Activated naive CD4-positive, alpha-beta T cell treated with anti-CD3 and anti-CD28 coated beads, Interleukin-2, amount 50 U/mL, for 24 hours (primary cell): Measurements from ENCODE around the gene CHST5.

Experiments
- H3K27ac Mint-ChIP-seq: one replicate; pipeline ENCODE4 v1.8.0; 2021; ENCODE audit warnings: mild to moderate bottlenecking, mixed read lengths
- H3K27me3 Mint-ChIP-seq: one replicate; pipeline ENCODE4 v1.8.0; 2021; ENCODE audit warnings: mixed read lengths
- H3K36me3 Mint-ChIP-seq: one replicate; pipeline ENCODE4 v1.8.0; 2021; ENCODE audit warnings: mixed read lengths
- H3K4me1 Mint-ChIP-seq: one replicate; pipeline ENCODE4 v1.8.0; 2021; ENCODE audit warnings: mixed read lengths
- H3K4me3 Mint-ChIP-seq: one replicate; pipeline ENCODE4 v1.8.0; 2021; ENCODE audit warnings: mild to moderate bottlenecking, mixed read lengths
- H3K9me3 Mint-ChIP-seq: one replicate; pipeline ENCODE4 v1.8.0; 2021; ENCODE audit warnings: mixed read lengths

CHST5 gene

GRCh38 chr16:75535901-75536300 lies at the start of gene CHST5:
CHST5 (minus strand) TSS chr16:75536108; CDS start chr16:75530384, 5,724 bp downstream.
- H3K27ac Mint-ChIP-seq: no peak within 1 kb of the TSS
- H3K9me3 Mint-ChIP-seq: no peaks in the 10 kb centered on the region
- no peaks in the 10 kb centered on the region for H3K4me1 Mint-ChIP-seq
- no peaks in the 10 kb centered on the region for H3K36me3 Mint-ChIP-seq
- no peaks in the 10 kb centered on the region for H3K27me3 Mint-ChIP-seq
- H3K4me3 Mint-ChIP-seq: no peak within 1 kb of the TSS

DNA sequence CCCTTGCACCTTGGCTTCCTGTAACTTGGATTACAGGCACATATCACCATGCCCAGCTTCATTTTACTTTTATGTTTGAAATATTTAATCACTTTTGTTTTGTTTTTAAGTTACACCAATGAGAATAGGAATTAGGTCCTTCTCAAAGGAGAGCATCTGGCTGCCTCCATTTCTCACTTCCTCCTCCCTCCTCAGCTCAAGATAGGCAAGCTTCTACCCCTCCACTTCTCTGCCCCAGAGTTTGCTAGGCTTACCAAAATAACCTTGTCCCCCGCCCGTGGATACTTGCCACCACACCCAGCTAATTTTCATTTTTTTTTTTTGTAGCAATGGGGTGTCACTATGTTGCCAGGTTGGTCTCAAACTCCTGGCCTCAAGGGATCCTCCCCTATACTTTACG lies 48.2 kb upstream of the CHST5 start:
- Mint-ChIP-seq H3K27ac (peak overlapping the region; percentile 38), H3K9me3 (no peaks in the 10 kb centered on the region), H3K27me3 (no peaks in the 10 kb centered on the region), H3K4me1 (no peaks in the 10 kb centered on the region), H3K36me3 (no peaks in the 10 kb centered on the region), H3K4me3 (no peak overlapping the region)

DNA sequence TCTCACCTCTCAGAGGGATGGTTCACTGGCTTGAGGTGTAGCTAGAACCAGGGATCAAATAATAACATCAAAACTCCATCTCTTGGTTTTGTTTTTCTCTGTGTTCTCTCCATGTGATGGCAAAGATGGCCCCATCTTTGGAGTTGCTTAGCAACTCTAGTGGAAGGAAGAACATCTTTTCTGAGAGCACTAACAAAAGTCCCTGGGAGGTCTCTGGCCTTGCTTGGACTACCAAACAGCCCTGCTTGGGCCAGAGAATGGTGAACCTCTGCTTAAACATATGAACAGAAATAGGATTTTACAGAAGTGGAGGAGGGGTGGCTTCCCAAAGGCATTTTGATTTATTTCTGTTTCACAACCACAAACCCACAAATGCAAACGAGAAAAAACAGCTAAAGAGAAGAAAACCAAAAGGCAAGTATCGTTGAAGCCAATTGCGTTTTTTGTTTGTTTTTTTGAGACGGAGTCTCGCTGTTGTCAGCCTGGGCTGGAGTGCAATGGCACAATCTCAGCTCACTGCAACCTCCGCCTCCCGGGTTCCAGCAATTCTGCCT lies 43.5 kb upstream of the CHST5 start:
- no peak overlapping the region for H3K27ac Mint-ChIP-seq
- H3K4me3 Mint-ChIP-seq: no peak overlapping the region
- H3K36me3 Mint-ChIP-seq: peaks cover 3% of the 10 kb centered on the region
- H3K9me3 Mint-ChIP-seq: no peaks in the 10 kb centered on the region
- H3K4me1 Mint-ChIP-seq: peaks cover 13% of the 10 kb centered on the region
- no peaks in the 10 kb centered on the region for H3K27me3 Mint-ChIP-seq

GRCh38 chr16:75578725-75579124 lies 42.8 kb upstream of the CHST5 start:
- H3K4me3 Mint-ChIP-seq: no peak overlapping the region
- no peaks in the 10 kb centered on the region for H3K9me3 Mint-ChIP-seq
- H3K27me3 Mint-ChIP-seq: no peaks in the 10 kb centered on the region
- peak overlapping the region; percentile 36 for H3K27ac Mint-ChIP-seq
- peaks cover 4% of the 10 kb centered on the region for H3K36me3 Mint-ChIP-seq
- H3K4me1 Mint-ChIP-seq: peaks cover 17% of the 10 kb centered on the region

GRCh38 chr16:75578212-75578611 lies 42.3 kb upstream of the CHST5 start:
- H3K36me3 Mint-ChIP-seq: peaks cover 6% of the 10 kb centered on the region
- no peaks in the 10 kb centered on the region for H3K27me3 Mint-ChIP-seq
- no peaks in the 10 kb centered on the region for H3K9me3 Mint-ChIP-seq
- H3K27ac Mint-ChIP-seq: peak overlapping the region; percentile 36
- peaks cover 22% of the 10 kb centered on the region for H3K4me1 Mint-ChIP-seq
- no peak overlapping the region for H3K4me3 Mint-ChIP-seq

GRCh38 chr16:75576384-75576811 lies 40.5 kb upstream of the CHST5 start:
- H3K27me3 Mint-ChIP-seq: no peaks in the 10 kb centered on the region
- peaks cover 35% of the 10 kb centered on the region for H3K4me1 Mint-ChIP-seq
- H3K36me3 Mint-ChIP-seq: peaks cover 8% of the 10 kb centered on the region
- no peak overlapping the region for H3K27ac Mint-ChIP-seq
- H3K4me3 Mint-ChIP-seq: no peak overlapping the region
- no peaks in the 10 kb centered on the region for H3K9me3 Mint-ChIP-seq

DNA sequence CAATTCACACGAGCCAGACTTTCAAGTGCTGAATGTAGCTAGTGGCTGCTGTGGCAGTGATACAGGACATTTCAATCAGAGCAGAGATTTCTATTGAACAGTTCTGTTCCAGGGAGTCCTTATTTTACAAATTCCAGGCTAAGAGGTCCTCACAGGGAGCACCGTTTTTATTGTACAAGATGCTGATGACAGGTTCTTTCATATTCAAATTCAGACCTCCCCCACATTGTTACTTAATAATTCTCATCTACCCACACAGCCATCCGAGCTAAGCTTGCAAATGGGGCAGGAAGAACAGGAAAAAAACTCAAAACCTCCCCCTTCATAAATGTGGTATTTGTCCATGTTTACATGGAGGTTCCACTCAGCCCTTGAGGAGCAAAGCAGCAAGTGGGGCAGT lies 40.0 kb upstream of the CHST5 start:
- Mint-ChIP-seq H3K27me3 (no peaks in the 10 kb centered on the region), H3K9me3 (no peaks in the 10 kb centered on the region), H3K27ac (no peak overlapping the region), H3K36me3 (peaks cover 8% of the 10 kb centered on the region), H3K4me3 (no peak overlapping the region), H3K4me1 (peaks cover 39% of the 10 kb centered on the region)

GRCh38 chr16:75573955-75574354 lies 38.0 kb upstream of the CHST5 start:
- peaks cover 8% of the 10 kb centered on the region for H3K36me3 Mint-ChIP-seq
- no peak overlapping the region for H3K4me3 Mint-ChIP-seq
- no peak overlapping the region for H3K27ac Mint-ChIP-seq
- H3K4me1 Mint-ChIP-seq: peaks cover 52% of the 10 kb centered on the region
- H3K9me3 Mint-ChIP-seq: no peaks in the 10 kb centered on the region
- H3K27me3 Mint-ChIP-seq: no peaks in the 10 kb centered on the region

DNA sequence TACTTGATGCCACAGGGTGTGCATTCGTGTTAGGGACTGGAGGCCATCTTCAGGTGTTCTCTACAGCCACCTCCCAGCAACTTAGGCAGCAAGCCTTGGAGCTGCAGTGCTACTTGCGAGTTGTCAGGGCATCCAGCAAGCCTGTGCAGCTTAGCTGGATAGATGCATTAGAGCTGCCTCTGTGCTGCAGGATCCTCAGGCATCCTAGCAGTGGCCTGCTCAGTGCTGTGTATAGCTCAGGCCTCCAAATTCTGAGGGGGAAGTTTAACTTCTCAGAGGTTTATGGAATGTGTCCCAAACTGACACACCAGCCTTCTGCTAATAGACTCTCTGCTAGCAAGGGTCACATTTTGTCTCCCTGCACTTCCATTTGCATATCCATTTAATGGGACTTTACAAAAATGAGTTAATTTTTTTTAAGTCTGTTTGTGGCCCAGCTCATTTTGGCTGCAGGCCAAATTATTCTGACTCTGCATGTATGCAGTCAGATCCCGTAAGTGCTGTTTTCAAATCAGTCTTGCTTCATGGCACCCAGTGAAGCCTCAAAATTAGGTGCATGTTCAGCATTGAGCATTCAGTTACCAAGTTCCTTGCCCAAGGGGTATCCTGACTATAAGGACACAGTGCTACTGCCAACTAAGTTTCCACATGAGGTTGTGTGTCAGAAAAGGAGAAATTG lies 37.1 kb upstream of the CHST5 start:
- H3K4me3 Mint-ChIP-seq: no peak overlapping the region
- H3K9me3 Mint-ChIP-seq: no peaks in the 10 kb centered on the region
- no peaks in the 10 kb centered on the region for H3K27me3 Mint-ChIP-seq
- peaks cover 54% of the 10 kb centered on the region for H3K4me1 Mint-ChIP-seq
- peak overlapping the region; percentile 80 for H3K27ac Mint-ChIP-seq
- H3K36me3 Mint-ChIP-seq: peaks cover 5% of the 10 kb centered on the region

DNA sequence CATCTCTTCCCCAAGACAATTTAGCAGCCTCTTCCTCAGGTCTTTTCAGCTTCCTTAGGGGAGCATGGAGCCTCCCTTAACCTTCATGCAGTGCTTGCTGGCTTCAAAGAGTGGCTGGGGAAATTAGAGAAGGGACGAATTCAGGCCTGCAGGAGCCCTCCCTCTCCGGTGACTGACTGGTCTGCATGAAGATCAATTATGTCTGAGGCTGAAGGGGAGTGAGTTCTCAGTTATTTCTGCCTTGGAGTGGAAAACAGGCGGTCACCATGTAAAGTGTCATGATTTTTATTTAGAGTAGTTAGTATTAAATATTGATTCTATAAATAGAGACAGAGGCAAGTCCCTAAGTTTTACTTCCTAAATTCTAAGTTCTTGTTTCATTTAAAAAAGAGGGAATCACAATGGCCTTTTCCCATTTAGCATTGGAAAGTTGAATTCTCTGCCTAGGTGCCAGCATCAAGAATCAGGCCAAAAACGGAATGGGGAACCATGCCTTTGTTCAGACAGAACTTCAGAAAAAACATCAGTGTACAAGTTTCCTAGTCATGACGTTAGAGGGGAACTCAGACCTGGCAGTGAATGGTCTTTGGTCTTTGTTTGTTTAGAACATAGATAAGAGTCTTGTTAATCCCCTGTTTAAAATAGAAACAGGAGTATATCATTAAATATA lies 34.6 kb upstream of the CHST5 start:
- peaks cover 5% of the 10 kb centered on the region for H3K36me3 Mint-ChIP-seq
- H3K27ac Mint-ChIP-seq: no peak overlapping the region

GRCh38 chr16:75567911-75568310 lies 32.0 kb upstream of the CHST5 start:
- peaks cover 1% of the 10 kb centered on the region for H3K36me3 Mint-ChIP-seq
- H3K27me3 Mint-ChIP-seq: peaks cover 3% of the 10 kb centered on the region
- peak overlapping the region; percentile 95 for H3K4me3 Mint-ChIP-seq
- no peak overlapping the region for H3K27ac Mint-ChIP-seq
- peaks cover 60% of the 10 kb centered on the region for H3K4me1 Mint-ChIP-seq
- no peaks in the 10 kb centered on the region for H3K9me3 Mint-ChIP-seq

More for the DNA sequence above, 34.6 kb upstream of the CHST5 start:
- no peak overlapping the region for H3K4me3 Mint-ChIP-seq
- peaks cover 65% of the 10 kb centered on the region for H3K4me1 Mint-ChIP-seq
- H3K27me3 Mint-ChIP-seq: no peaks in the 10 kb centered on the region
- H3K9me3 Mint-ChIP-seq: no peaks in the 10 kb centered on the region

GRCh38 chr16:75566758-75567255 lies 30.9 kb upstream of the CHST5 start:
- H3K4me1 Mint-ChIP-seq: peaks cover 52% of the 10 kb centered on the region
- no peaks in the 10 kb centered on the region for H3K36me3 Mint-ChIP-seq
- H3K4me3 Mint-ChIP-seq: peak overlapping the region; percentile 95
- peak overlapping the region; percentile 35 for H3K27ac Mint-ChIP-seq
- peaks cover 3% of the 10 kb centered on the region for H3K27me3 Mint-ChIP-seq
- H3K9me3 Mint-ChIP-seq: no peaks in the 10 kb centered on the region

GRCh38 chr16:75566040-75566757 lies 30.3 kb upstream of the CHST5 start, which contains the start of gene GABARAPL2:
GABARAPL2 (plus strand) TSS chr16:75566379; CDS start chr16:75566487, 108 bp downstream.
- Mint-ChIP-seq H3K4me1 (peaks cover 48% of the 10 kb centered on the region), H3K36me3 (no peaks in the 10 kb centered on the region), H3K9me3 (no peaks in the 10 kb centered on the region), H3K27me3 (peaks cover 3% of the 10 kb centered on the region), H3K4me3 (peak within 1 kb of the TSS; percentile 95), H3K27ac (peak within 1 kb of the TSS; percentile 81)

DNA sequence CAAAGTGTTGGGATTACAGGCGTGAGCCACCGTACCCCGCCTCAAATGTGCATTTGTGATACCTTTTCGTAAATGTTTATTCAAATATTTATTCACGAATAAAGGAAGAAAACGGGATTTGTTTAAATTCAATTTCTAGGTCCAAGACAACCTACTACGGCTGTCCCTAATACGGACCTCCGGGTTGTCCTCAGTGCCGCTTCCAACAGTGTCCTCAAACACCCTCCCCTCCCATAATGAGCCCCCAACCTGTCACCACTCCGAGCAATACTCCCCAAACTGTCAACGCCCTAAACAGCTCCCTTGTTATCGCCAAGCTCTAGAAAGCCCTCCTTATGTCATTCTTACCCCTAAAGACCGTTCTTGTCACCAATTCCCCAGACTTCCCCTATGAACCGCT lies 29.7 kb upstream of the CHST5 start:
- Mint-ChIP-seq H3K9me3 (no peaks in the 10 kb centered on the region), H3K27ac (peak overlapping the region; percentile 68), H3K36me3 (no peaks in the 10 kb centered on the region), H3K27me3 (peaks cover 3% of the 10 kb centered on the region), H3K4me3 (peak overlapping the region; percentile 95), H3K4me1 (peaks cover 47% of the 10 kb centered on the region)

GRCh38 chr16:75559564-75560372 lies 23.9 kb upstream of the CHST5 start:
- Mint-ChIP-seq H3K9me3 (no peaks in the 10 kb centered on the region), H3K36me3 (no peaks in the 10 kb centered on the region), H3K4me3 (no peak overlapping the region), H3K4me1 (peaks cover 10% of the 10 kb centered on the region), H3K27ac (no peak overlapping the region), H3K27me3 (peaks cover 3% of the 10 kb centered on the region)
